K562 (cell line): Measurements from ENCODE around the gene SLC2A4. TPM values are rescaled to one million over a fixed set of nuclear protein-coding genes. Genes with fewer than 3 reads are reported as not detected.
A peak's percentile ranks its signal among the peaks of the same experiment; 100 is the strongest.

Experiments
- ATAC-seq: fragments of 200-7000 bp; cut with Tn5 transposase; 3 replicates; pipeline ENCODE4 v1.9.1; 2020; ENCODE audit warnings: moderate library complexity
- BruUV-seq: library from RNA; stranded (reverse); fragments of 400-500 nt; replicated peaks from 2 replicates; lab custom pipeline; 2021; lab: Mats Ljungman, UMichigan
- CTCF ChIA-PET: fragments of 300-600 bp; formaldehyde crosslinking; extraction: SDS; loops from one replicate; lab custom pipeline; 2021; ENCODE audit warnings: low intra/inter-chr PET ratio; lab: Yijun Ruan, JAX
- POLR2A ChIA-PET: fragments of 300-600, 350-650 bp; sonication (Branson Sonifier 250); formaldehyde crosslinking; extraction: SDS; loops from one replicate; lab custom pipeline; 2021; ENCODE audit warnings: antibody characterized with exemption, inconsistent platforms; lab: Yijun Ruan, JAX
- DNase-seq, 4 experiments: peaks; one replicate each; pipeline versions ENCODE4 v3.0.0 to v3.0.0-alpha.2; 2011 to 2018; ENCODE audit warnings: low spot score in 3 of 4, mixed read lengths in 3 of 4; ENCODE audit errors: extremely low read depth in 1 of 4
- FAIRE-seq: peaks from 2 replicates; lab custom pipeline; 2011; peaks lifted over from hg19 to GRCh38; lab: Jason Lieb, UNC
- H2AFZ ChIP-seq: 2 replicates; pipeline ENCODE4 v1.6.0; 2011; ENCODE audit warnings: low read depth, low read length, control low read depth, inconsistent platforms
- H3K27ac ChIP-seq: fragments of 200-600 bp; 3 replicates; pipeline ENCODE4 v1.8.0; 2011; ENCODE audit warnings: low read depth, mild to moderate bottlenecking, control low read depth, inconsistent platforms, low read length, moderate library complexity, mixed read lengths; ENCODE audit errors: extremely low read depth
- H3K27me3 ChIP-seq, 2 experiments: fragments of 300-600 bp in 1 of 2; 2 replicates in 1 of 2; 3 replicates in 1 of 2; pipeline versions ENCODE4 v1.6.0 to v1.8.0; 2011; ENCODE audit warnings: inconsistent platforms in 2 of 2, low read length in 2 of 2, mild to moderate bottlenecking in 1 of 2, mixed read lengths in 1 of 2, moderate library complexity in 1 of 2; ENCODE audit not compliant: control insufficient read depth in 2 of 2, insufficient read depth in 2 of 2
- H3K36me3 ChIP-seq: fragments of 300-600 bp; 3 replicates; pipeline ENCODE4 v1.8.0; 2011; ENCODE audit warnings: mild to moderate bottlenecking, low read length, inconsistent platforms; ENCODE audit not compliant: control insufficient read depth, insufficient read depth
- H3K4me1 ChIP-seq, 2 experiments: fragments of 200-600 bp in 1 of 2; replicated peaks in 1 of 2; 2 replicates in 1 of 2; 3 replicates in 1 of 2; pipeline versions ENCODE4 v1.5.1 to v1.8.0; 2011; ENCODE audit warnings: inconsistent platforms in 2 of 2, low read length in 2 of 2, mild to moderate bottlenecking in 1 of 2, mixed read lengths in 1 of 2, moderate library complexity in 1 of 2; ENCODE audit not compliant: control insufficient read depth in 2 of 2, insufficient read depth in 2 of 2
- H3K4me2 ChIP-seq: 2 replicates; pipeline ENCODE4 v1.6.1; 2011; ENCODE audit warnings: low read length, control low read depth, inconsistent platforms, mixed read lengths; ENCODE audit not compliant: insufficient read depth
- H3K4me3 ChIP-seq: fragments of 200-600 bp; sonication (generic), shearing (Covaris generic); 2 replicates; pipeline ENCODE4 v1.5.1; 2016; ENCODE audit warnings: control low read depth, inconsistent platforms
- H3K79me2 ChIP-seq: fragments of 200-600 bp; 3 replicates; pipeline ENCODE4 v1.8.0; 2011; ENCODE audit warnings: low read length, inconsistent platforms; ENCODE audit not compliant: control insufficient read depth, insufficient read depth
- H3K9ac ChIP-seq, 2 experiments: 2 replicates each; pipeline versions ENCODE4 v1.6.0 to v1.6.1; 2011; ENCODE audit warnings: low read depth in 2 of 2, low read length in 2 of 2, control low read depth in 1 of 2, inconsistent platforms in 1 of 2, mild to moderate bottlenecking in 1 of 2, mixed read lengths in 1 of 2; ENCODE audit not compliant: insufficient read depth in 1 of 2
- H3K9me1 ChIP-seq: one replicate; pipeline ENCODE4 v1.6.0; 2011; ENCODE audit warnings: inconsistent platforms, mild to moderate bottlenecking, low read length, moderate library complexity; ENCODE audit not compliant: control insufficient read depth, insufficient read depth
- H3K9me3 ChIP-seq: replicated peaks from 2 replicates; pipeline ENCODE4 v1.5.1; 2011; ENCODE audit warnings: low read depth, low read length, inconsistent platforms; ENCODE audit not compliant: control insufficient read depth, insufficient read depth
- H4K20me1 ChIP-seq: replicated peaks from 2 replicates; pipeline ENCODE4 v1.6.1; 2011; ENCODE audit warnings: low read length, inconsistent platforms, mixed read lengths; ENCODE audit not compliant: control insufficient read depth, insufficient read depth
- CBFA2T2 ChIP-seq: fragments of 450-650 bp; conservative IDR thresholded peaks from 2 replicates; pipeline ENCODE4 v1.6.1; 2017; ENCODE audit warnings: mild to moderate bottlenecking
- CEBPB ChIP-seq: fragments of 450-650 bp; IDR thresholded peaks from 2 replicates; pipeline ENCODE4 v1.6.1; 2016; ENCODE audit warnings: missing genetic modification characterization, missing compliant biosample characterization
- ELF2 ChIP-seq: fragments of 250-450 bp; sonication (Bioruptor Pico); IDR thresholded peaks from 2 replicates; pipeline ENCODE4 v1.5.0; 2021; ENCODE audit warnings: mild to moderate bottlenecking
- ETV5 ChIP-seq: sonication (generic); formaldehyde crosslinking; IDR thresholded peaks from 2 replicates; pipeline ENCODE4 v1.4.0; 2020; ENCODE audit warnings: low read depth, mild to moderate bottlenecking, missing genetic modification reagents
- KHSRP ChIP-seq: fragments of 450-650 bp; IDR thresholded peaks from 2 replicates; pipeline ENCODE4 v1.6.1; 2017
- KLF10 ChIP-seq: fragments of 250-450 bp; sonication (Bioruptor Pico); IDR thresholded peaks from 2 replicates; pipeline ENCODE4 v1.6.1; 2021; ENCODE audit warnings: matching md5 sums
- MLLT1 ChIP-seq, 2 experiments: fragments of 450-650 bp; IDR thresholded peaks; 2 replicates each; pipeline ENCODE4 v1.6.1; 2016
- NONO ChIP-seq, 2 experiments: fragments of 200-400 bp in 1 of 2; fragments of 450-650 bp in 1 of 2; formaldehyde crosslinking in 1 of 2; IDR thresholded peaks; 2 replicates each; pipeline ENCODE4 v1.6.1; 2017; ENCODE audit warnings: low read depth in 2 of 2, mild to moderate bottlenecking in 2 of 2, moderate library complexity in 2 of 2, low read length in 1 of 2
- TAF15 ChIP-seq: fragments of 200-400 bp; formaldehyde crosslinking; IDR thresholded peaks from 2 replicates; pipeline ENCODE4 v1.6.1; 2017; ENCODE audit warnings: mild to moderate bottlenecking, low read depth, low read length, moderate library complexity
- TEAD4 ChIP-seq, 2 experiments: sonication (generic) in 1 of 2; formaldehyde crosslinking in 1 of 2; IDR thresholded peaks; 2 replicates each; pipeline versions ENCODE4 v1.6.1 to v1.8.0; 2012 to 2022; ENCODE audit warnings: borderline replicate concordance in 1 of 2, inconsistent platforms in 1 of 2, low read length in 1 of 2, mild to moderate bottlenecking in 1 of 2, missing genetic modification reagents in 1 of 2
- XRCC3 ChIP-seq: fragments of 450-650 bp; IDR thresholded peaks from 2 replicates; pipeline ENCODE4 v1.6.1; 2017; ENCODE audit warnings: mild to moderate bottlenecking, moderate library complexity
- ZNF239 ChIP-seq: fragments of 250-450 bp; sonication (Bioruptor Pico); IDR thresholded peaks from 2 replicates; pipeline ENCODE4 v1.4.0; 2020; ENCODE audit warnings: mild to moderate bottlenecking
- ZNF583 ChIP-seq: fragments of 250-450 bp; sonication (Bioruptor Pico); IDR thresholded peaks from 2 replicates; pipeline ENCODE4 v1.4.0; 2020
- ZNF668 ChIP-seq: fragments of 250-450 bp; sonication (Bioruptor Pico); IDR thresholded peaks from 2 replicates; pipeline ENCODE4 v1.8.0; 2022; ENCODE audit warnings: mild to moderate bottlenecking, inconsistent platforms
- ZNF76 ChIP-seq: fragments of 250-450 bp; sonication (Bioruptor Pico); IDR thresholded peaks from 2 replicates; pipeline ENCODE4 v1.4.0; 2020; ENCODE audit warnings: mild to moderate bottlenecking, moderate library complexity, borderline replicate concordance
- ZNF77 ChIP-seq: fragments of 250-450 bp; sonication (Bioruptor Pico); IDR thresholded peaks from 2 replicates; pipeline ENCODE4 v1.5.0; 2020
- WGBS: fragments of 100-300 bp; shearing (Covaris generic); methylation state at CpG from one replicate; pipeline ENCODE4 v1.1.6; 2016; ENCODE audit warnings: low coverage, mixed read lengths; ENCODE audit not compliant: insufficient coverage; ENCODE audit errors: missing lambda C conversion rate; 5-methylcytosine and 5-hydroxymethylcytosine counted together
- in situ Hi-C: fragments of 300-500 bp; cut with MboI; formaldehyde crosslinking; loops from 4 replicates; pipeline ENCODE4 v1.15.0; 2018; ENCODE audit warnings: inconsistent platforms, mixed read lengths
- intact Hi-C: fragments of 100-400 bp; cut with micrococcal nuclease; formaldehyde crosslinking; loops from 2 replicates; pipeline ENCODE4 v1.14.2; 2022
- polyA plus RNA-seq, 8 experiments: library from polyadenylated mRNA; depleted of rRNA in 4 of 8; stranded (reverse) in 5 of 8; unstranded in 3 of 8; fragments of >200 nt; fragmentation: Nextera tagmentation in 2 of 8; fragmentation: Illumina TruSeq in 1 of 8; extraction: Ambion mirVana in 2 of 8; extraction: Trizol in 1 of 8; gene quantifications; 2 replicates each; pipeline versions ENCODE4 v1.2.1 to v1.2.3, GENCODE V29; 2011 to 2014; ENCODE audit warnings: inconsistent platforms in 1 of 8, missing spikeins in 1 of 8
- total RNA-seq, 7 experiments: library from RNA; depleted of rRNA in 6 of 7; stranded (reverse); fragments of >200 nt in 6 of 7; fragmentation: Illumina TruSeq in 2 of 7; extraction: Trizol in 2 of 7; gene quantifications; 2 replicates each; pipeline versions ENCODE4 v1.2.1 to v1.2.3, GENCODE V29; 2011 to 2021; ENCODE audit warnings: low replicate concordance in 1 of 7

The SLC2A4 gene
- total and polyA plus RNA-seq, 9 of the 15 experiments (the other 6 are each of a cell fraction or from before 2014, with no cell fraction given): 0.74 to 3.5 (median 1.6) TPM

GRCh38 chr17:7292729-7293128, 11.2 kb downstream of the SLC2A4 start:
- intact Hi-C loops (no loop called here), in situ Hi-C loops (no loop called here)
- BruUV-seq: no TSS peak
- CTCF ChIA-PET: no interaction called here
- peaks cover 17 to 53% of the 10 kb centered on the region in 2 experiments for H3K4me1 ChIP-seq
- no peaks in the 10 kb centered on the region for H3K36me3 ChIP-seq
- H3K4me2 ChIP-seq: no peak overlapping the region
- no peaks in the 10 kb centered on the region for H3K27me3 ChIP-seq
- no peaks in the 10 kb centered on the region for H3K79me2 ChIP-seq
- no peak for ATAC-seq
- POLR2A ChIA-PET: no interaction called here
- no peaks in the 10 kb centered on the region for H3K9me3 ChIP-seq
- H3K9me1 ChIP-seq: no peaks in the 10 kb centered on the region
- WGBS: 12% methylated on average over 3 of the region's 6 CpGs
- no peaks in the 10 kb centered on the region for H4K20me1 ChIP-seq
- H3K9ac ChIP-seq: peak overlapping the region in 1 of 2 experiments; percentile 59; a peak in 3 of 4 replicates
- no peak overlapping the region for H3K27ac ChIP-seq
- TF ChIP-seq KHSRP: no peak
- no peak for TF ChIP-seq NONO (IDR thresholded peaks at IDR 0.05; ENCODE audit: low read depth in 2 of 2, low read length in 1 of 2)
- no peak for TF ChIP-seq XRCC3
- TF ChIP-seq CEBPB: no peak
- no peak overlapping the region for H2AFZ ChIP-seq
- DNase-seq: no peak
- FAIRE-seq: no peak
- no peak overlapping the region for H3K4me3 ChIP-seq

GRCh38 chr17:7293159-7293558, 11.6 kb downstream of the SLC2A4 start:
- in situ Hi-C loops: no loop called here
- Histone ChIP-seq H3K4me3 (no peak overlapping the region), H2AFZ (no peak overlapping the region), H4K20me1 (no peaks in the 10 kb centered on the region), H3K36me3 (no peaks in the 10 kb centered on the region), H3K27ac (no peak overlapping the region), H3K4me1 (peaks cover 17 to 53% of the 10 kb centered on the region in 2 experiments), H3K79me2 (no peaks in the 10 kb centered on the region), H3K9me3 (no peaks in the 10 kb centered on the region), H3K9ac (peak overlapping the region in 1 of 2 experiments; percentile 19; a peak in 1 of 4 replicates), H3K9me1 (no peaks in the 10 kb centered on the region), H3K27me3 (no peaks in the 10 kb centered on the region), H3K4me2 (peak overlapping the region; percentile 6; the same call in 1 of the 2 replicates)
- no TSS peak for BruUV-seq
- no peak for FAIRE-seq
- intact Hi-C loops: no loop called here
- CTCF ChIA-PET: no interaction called here
- DNase-seq: peak in 2 of 4 experiments; percentile 31 to 40
- ATAC-seq: no peak
- 11% methylated on average over 7 of the region's 11 CpGs for WGBS
- POLR2A ChIA-PET: no interaction called here
- TF ChIP-seq ZNF77 (CRISPR knock-in tag) (no peak), ZNF76 (CRISPR knock-in tag) (no peak), ZNF583 (no peak), ELF2 (CRISPR knock-in tag) (no peak), TAF15 (no peak), ZNF668 (CRISPR knock-in tag) (no peak), KLF10 (no peak), TEAD4 (IDR thresholded peaks at IDR 0.05; ENCODE audit: low read length) (peak; percentile 60), TEAD4 (CRISPR knock-in tag; IDR thresholded peaks at IDR 0.05; ENCODE audit: borderline replicate concordance) (no peak), MLLT1 (IDR thresholded peaks at IDR 0.05) (0 out of 4 replicates have a peak, but pooled peaks of 1 of the 2 experiments have one; percentile 15), ZNF239 (CRISPR knock-in tag) (no peak), CBFA2T2 (peak; percentile 47), ETV5 (CRISPR knock-in tag) (no peak)
